Fibroblast of skin of right biceps (primary cell): ENCODE measurements around the gene DDX59.

Experiments
- DNase-seq: peaks from one replicate; pipeline ENCODE4 v3.0.0-alpha.2; 2013

The DDX59 gene

GRCh38 chr1:200669314-200670241 lies at the start of gene DDX59:
TSS of gene DDX59 (minus strand) at chr1:200669907. CDS start at chr1:200666740, 3,167 bp downstream.
- DNase-seq = peak; percentile 98

DNA sequence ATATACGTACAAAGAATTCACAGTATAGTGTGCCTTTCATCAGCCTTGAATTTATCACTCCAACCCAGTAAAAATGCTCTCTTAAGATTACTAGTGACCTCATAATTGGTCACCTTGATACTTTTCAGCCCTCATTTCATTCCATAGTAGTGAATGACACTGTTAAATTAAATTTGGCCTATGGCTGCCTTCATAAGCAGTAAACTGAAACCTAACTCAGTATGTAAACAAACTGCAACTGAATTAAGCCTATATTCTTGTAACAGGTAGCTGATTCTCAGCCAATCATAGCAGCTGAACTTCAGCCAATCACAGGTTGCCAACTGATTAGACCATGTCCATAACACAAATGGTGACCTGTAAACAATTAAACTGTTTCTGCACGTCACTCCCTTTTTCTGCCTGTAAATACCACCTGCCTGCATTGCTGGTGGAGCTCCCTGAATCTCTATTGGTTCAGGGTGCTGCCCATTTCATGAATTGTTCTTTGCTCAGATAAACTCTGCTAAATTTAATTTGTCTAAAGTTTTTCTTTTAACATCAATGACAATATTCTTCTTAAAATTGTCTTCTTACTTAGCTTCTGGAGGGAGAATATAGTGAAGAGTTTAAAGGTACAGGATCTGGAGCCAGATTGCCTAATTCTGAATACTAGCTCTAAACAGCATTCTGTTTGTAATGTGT lies 44.9 kb upstream of the DDX59 start:
- no peak for DNase-seq

- no peak for DNase-seq
Measured at GRCh38 chr1:200710166-200710565, 40.5 kb upstream of the DDX59 start.

- peak; percentile 32 for DNase-seq
Measured at GRCh38 chr1:200708769-200709168, 39.1 kb upstream of the DDX59 start.

DNA sequence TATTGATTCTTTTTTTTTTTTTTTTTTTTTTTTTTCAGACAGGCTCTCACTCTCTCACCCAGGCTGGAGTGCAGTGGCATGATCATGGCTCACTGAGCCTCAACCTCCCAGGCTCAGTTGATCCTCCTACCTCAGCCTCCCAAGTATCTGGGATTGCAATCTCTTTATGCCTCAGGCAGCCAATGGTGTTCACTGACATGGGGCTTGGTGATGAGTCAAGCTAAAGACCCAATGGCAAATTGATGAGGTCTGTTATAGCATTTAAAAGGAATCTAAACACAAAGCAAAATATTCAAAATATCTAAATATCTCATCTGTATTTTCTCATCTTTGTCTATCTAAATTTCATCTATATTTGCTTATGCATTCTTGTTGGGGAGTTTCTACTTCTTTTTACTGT lies 38.5 kb upstream of the DDX59 start:
- no peak for DNase-seq

DNA sequence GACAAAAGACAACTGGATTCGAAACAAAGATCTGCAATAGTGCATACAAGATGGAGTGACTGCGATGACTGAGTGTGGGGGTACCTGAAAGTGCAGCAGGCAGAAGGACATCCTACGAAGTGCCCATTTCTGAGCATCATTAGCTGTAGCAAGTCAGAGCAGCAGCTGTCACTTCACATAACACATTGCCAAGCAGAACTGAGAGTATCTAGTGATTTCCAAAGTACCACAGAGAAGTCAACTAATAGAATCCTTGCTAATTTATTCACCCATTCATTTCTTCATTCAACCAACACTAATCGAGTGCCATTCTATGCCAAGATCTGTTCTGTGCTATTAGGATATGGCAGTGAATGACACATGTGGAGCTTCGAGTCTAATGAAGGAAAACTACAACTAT lies 37.4 kb upstream of the DDX59 start:
- DNase-seq = no peak

GRCh38 chr1:200706111-200706814 lies 36.6 kb upstream of the DDX59 start:
- no peak for DNase-seq

GRCh38 chr1:200704986-200705500 lies 35.3 kb upstream of the DDX59 start:
- no peak for DNase-seq

DNA sequence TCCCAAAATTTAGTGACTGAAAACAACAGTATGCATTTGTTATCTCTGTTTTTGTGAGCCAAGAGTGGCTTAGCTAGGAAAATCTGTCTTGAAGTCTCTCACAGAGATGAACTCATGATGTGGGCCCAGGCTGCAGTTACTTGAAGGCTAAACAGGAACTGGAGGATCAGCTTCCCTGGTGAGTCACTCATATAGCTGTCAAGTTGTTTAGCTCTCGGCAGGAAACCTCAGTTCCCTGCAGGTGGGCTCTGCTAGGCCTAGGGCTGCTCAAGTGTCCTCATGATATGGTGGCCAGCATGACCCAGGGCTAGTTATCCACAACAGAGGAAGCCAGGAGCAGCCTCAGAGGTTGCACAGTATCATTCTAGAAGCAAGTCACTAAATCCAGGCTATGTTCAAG lies 30.2 kb upstream of the DDX59 start:
- peak; percentile 77 for DNase-seq

DNA sequence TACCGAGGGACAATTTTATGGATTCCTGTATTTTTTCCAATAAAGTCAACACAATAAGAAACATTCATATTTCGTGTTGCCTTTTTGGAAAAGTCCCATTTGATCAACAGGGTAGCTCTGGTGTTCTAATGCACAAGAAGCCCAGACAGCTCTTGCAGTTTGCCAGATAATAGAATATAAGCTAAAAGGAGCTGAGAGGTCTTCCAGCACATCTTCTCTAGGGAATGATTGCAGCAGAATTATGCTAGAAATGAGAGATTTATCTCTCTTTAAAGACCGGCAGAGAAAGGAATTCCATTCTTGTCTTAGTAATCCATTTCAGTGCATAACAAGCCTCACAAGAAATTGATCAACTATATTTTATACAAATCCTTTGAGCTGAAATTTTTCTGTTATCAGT lies 25.0 kb upstream of the DDX59 start:
- no peak for DNase-seq

DNA sequence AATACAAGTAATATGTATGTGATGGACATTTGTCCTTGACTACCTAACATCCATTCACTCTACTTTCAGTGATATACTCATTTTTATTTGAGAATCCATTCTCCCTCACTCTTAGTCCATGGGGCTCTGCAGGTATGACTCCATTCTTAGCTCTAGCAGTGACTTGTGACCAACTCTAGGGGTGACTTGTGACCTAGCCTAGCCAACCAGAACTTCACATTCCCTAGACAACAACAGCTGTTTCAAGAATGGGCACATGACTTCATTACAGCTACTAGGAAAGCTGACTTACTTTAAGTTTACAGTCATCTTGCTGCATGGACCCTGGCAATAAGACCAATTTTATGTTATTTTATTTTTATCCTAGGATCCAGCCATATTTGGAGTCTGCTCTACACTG lies 23.6 kb upstream of the DDX59 start:
- no peak for DNase-seq

DNA sequence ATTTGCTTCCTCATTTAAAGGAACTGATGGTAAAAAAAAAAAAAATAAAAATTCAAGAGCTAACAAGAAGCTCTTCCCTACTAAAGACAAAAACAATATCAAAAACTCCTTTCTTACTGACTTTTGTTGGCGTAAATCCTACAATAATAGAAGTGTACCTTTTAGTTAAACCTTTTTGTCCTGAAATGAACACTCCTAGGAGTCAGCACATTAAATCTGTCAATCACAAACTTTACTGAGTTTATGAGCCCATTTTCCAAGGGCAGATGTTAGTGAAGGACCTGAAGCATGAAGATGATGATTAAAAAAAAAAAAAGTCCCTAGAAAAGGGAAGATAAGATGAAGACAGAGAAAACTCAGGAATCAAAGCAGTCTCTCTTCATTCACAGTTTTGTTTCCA lies 22.6 kb upstream of the DDX59 start:
- DNase-seq = no peak

DNA sequence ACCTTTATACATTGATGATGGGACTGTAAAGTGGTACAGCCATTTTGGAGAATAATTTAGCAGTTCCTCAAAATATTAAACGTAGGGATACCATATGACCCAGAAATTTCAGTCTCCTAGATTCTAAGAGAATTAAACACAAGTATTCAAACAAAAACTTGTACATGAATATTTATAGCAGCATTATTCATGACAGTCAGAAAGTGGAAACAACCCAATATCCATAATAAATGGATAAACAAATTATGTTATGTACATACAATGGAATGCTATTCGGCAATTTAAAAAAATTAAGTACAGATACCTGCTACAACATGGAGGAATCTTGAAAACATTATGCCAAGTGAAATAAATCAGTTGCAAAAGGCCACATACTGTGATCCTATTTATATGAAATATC lies 16.9 kb upstream of the DDX59 start:
- no peak for DNase-seq

DNA sequence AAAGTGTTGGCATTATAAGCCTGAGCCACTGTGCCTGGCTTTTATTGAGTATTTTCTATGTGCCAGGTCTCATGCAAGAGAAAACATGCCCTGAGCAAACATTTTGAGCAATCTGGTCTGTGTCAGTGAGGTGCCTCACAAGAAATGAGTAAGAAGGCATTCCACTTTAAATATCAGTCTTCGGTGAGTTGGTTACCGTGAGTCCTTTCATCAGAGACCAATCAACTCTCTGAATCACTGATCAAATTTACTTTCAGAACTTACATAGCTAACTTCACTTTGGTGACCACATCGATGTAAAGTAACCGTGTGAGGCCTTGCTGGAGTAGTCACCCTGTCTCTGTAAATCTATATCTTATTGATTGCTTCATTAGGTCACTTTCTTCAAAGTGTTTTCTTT lies 14.3 kb upstream of the DDX59 start:
- DNase-seq = peak; percentile 12

GRCh38 chr1:200683298-200683697 lies 13.6 kb upstream of the DDX59 start:
- DNase-seq = no peak

DNA sequence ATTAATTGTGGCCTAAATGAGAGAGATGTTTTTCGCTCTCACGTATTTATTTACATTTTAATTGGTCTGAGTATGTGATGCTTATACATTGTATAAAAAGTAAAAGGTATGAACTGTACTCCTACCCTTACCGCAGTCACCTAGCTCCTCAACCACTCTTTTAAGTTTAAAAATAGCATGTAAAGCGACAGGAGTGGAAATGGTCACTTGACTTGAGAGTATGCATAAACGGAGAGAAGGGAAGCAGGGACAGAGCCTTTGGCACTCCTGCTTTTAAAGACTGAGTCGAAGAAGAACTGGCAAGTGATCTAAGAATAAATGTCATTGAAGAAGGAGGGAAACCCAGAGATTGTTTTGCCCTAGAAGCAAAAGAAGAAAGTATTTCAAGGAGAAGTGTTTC lies 11.5 kb upstream of the DDX59 start:
- no peak for DNase-seq

GRCh38 chr1:200676829-200677228 lies 7.1 kb upstream of the DDX59 start:
- DNase-seq = no peak

DNA sequence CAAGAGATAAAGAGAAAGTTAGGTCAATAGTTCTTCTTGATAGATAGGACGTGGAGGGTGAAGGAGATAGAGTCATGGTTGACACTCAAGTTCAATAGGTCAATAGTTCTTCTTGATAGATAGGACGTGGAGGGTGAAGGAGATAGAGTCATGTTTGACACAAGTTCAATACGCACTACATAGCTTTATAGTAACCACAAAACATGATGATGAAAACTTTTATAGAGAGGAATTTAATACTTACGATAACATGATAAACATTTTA lies 5.8 kb upstream of the DDX59 start:
- DNase-seq = no peak

- peak; percentile 12 for DNase-seq
Measured at GRCh38 chr1:200674838-200675587, 5.3 kb upstream of the DDX59 start.

DNA sequence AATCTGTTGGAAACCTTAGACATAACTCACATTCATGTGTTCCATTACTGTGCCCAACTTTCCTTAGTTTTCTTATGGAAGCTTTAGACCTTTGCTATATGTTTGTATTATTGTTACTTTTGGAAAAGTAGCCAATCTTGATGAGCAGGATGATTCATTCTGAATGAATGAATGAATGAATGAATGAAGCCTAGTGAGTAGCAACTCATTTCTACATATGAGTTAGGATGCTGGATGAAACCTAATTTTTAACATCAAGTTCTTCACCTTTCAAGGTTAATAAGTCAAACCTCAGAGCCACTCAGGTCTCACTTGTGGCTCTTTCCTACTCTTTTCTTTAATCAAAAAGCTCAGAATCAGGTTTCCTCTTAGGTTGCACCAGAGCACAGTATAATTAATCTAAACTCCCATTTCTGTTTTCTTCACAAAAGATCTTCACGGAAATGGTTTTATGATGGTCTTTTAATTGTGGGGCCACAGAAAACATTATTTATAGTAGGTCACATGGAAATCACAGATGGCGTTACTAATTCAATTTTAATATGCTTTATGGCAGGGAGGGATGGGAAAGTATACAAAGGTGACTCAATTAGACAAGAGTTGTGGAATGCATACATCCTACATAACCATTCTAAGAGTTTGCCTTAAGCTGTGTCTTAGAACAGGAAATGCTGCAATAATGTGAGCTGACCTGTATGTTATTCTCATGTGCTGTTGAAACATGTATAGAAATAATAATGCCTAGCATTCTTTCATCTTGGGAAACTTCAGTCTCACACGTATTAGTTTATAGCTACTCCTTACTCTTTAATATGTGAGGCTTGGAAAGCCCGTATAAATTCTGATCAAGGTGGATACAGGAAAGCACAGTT lies 4.5 kb upstream of the DDX59 start:
- peak; percentile 65 for DNase-seq

GRCh38 chr1:200671235-200671786 lies 1.6 kb upstream of the DDX59 start:
- no peak for DNase-seq
